NCI-H510A treated with DMSO at 0.1 percent for 48 hours (cell line): ENCODE results near the gene IL34.

Experiments
- DNase-seq: peaks from one replicate; lab custom pipeline; 2025; lab: John Stamatoyannopoulos, UW

The IL34 gene

GRCh38 chr16:70689035-70689969 is 42.9 kb downstream of the IL34 start:
- DNase-seq: peak; percentile 25

DNA sequence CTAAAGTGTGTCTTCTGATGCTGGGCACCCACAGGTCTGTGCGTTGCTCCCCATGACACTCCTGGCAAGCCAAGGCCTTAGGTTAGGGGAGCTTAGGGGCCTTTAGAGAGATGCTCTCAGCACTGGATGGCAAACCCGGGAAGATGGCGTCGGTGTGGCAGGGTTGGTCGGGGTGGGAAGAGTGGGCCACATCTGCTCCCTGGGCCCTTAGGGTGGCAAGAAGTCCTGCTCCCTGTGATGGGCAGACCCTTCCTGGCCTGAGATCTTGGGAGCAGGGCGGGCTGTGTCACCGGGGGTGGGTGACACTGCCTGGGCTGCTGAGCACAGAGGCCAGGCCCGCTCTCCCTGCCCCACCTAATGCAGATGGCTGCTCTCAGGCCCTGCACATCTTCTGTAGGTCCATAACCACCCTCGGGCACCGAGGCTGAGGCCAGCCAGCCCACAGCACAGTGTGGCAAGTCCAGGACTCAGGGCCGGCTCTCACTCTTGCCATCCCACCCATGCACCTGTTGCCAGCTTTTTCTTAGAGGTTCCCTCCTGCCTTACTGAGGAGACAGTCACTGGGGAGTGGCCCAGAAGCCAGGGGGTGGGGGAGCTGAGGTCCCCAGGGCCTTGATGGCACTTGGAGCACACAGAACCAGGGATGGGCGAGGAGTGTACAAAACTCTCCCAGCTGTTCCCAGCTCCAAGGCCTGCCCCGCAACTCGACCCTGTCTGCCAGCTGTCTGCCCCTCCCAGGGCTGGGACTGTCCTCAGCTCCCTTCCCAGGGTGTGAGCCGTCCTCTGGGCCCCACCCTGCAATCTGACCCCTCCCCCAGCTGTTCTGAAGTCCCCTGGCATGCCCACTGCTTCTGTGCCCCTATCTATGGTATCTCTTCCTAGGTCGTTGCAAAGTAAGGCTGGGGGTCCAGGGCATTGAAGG is 43.9 kb downstream of the IL34 start:
- DNase-seq: no peak

DNA sequence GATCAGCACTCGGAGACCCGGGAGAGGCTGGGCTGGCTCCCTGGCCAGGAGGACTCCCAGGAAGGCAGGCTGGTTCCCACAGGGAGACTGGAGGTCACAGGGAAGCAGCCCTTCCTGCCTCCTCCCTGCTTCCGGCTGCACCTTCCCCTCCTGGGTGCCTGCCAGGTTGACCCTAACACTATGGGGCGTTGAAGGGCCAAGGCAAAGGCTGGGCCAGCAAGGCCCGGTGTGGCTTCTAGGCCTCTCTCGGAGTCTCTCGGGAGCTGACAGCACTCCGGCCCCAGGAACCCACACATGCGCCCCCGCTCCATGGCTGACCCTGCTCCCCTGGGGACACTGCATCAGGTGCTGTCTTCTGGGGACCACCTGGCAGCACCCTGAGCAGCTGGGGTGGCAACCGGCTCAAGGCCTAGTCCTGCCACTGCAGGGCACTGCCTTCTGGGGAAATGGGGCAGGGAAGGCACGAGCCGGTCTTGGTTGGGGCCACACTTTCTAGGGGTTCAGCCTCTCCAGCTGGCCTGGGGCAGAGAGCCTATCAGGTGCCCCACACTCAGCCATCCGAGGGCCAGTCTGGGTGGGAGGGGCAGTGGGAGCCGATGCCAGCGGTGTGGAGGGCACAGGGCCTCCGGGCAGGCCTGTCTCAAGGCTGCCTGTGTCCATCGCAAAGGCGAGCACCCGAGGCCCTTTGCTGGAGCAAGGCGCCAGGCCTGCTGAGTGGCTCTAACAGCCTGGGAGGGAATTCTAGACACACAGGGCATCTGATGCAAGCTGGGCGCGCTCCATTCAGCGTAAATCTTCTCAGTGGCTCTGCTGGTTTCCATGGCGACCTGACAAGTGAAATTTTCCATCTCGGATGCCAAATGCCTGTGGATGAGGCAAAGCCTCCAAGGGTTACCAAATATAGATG is 45.1 kb downstream of the IL34 start:
- DNase-seq: no peak

DNA sequence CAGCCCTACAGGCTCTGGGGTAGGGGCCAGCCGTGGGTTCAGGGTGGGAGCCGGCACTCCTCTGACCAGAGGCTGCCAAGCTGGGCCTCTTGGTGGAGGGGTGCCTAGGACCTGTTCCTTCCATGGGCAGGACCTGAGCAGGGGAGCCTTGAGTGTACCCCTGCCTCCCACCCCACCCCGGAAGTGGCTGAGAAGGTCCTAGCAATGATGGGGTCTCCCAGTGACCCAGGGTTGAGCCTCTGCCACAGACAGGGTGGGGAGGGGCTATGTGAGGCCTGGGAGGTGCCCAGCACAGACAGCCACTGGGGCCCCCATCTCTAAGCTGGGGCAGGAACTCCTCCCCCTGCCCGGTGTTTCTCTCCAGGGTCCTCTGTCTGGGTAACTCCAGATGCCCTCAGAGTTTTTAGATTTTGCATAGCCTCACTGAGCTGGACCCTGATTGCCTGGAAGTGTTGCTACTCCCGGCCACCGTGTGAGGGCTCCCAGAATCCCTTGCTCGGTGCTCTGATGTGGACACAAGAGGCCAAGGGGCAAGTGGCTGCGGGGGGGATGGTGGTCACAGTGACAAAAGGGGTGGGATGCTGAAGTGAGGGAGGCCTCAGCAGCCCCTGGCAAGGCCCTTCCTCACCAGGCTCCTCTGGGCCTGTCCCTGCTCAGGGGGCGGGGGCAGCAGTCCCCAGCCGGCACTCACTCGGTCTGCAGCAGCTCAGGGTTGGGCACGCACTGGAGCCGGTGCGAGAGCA is 45.9 kb downstream of the IL34 start:
- no peak for DNase-seq

- DNase-seq: no peak
Measured at GRCh38 chr16:70692873-70693671, 46.7 kb downstream of the IL34 start.

DNA sequence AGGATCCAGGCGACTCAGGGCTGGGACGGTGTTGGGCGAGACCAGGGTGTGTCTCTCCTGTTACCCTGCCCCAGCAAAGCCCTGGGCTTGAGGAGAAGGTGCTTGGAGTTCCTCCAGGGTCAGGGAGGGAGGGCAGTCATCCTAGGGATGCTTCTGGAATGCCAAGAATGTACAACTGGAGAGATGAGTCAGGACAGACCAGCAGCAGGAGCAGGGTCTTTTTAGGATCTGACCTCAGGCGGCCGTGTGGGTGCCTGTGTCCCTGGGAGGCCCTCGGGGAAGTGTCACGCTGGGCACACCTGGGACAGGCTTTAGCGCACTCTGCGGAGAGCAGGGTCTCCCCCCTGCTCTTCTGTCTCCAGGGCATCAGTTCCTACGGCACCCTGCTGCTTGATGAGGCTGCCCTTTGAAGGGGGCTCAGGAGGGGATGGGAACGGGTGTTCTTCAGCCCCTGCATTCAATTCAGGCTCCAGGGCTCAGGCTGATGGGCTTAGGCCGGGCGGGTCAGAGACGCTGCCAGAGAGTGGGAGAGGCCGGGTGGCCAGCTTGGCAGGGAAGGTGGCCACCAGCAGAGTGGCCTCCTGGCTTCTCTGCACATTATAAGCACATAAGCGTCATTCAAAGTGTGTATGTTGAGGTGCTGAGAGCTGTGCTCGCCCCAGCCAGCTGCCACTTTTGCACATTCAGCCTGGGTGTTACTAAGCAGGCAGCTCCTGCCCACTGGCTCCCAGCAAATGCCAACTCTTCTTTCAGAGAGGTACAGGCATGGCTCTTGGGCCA is 47.9 kb downstream of the IL34 start:
- DNase-seq: no peak

DNA sequence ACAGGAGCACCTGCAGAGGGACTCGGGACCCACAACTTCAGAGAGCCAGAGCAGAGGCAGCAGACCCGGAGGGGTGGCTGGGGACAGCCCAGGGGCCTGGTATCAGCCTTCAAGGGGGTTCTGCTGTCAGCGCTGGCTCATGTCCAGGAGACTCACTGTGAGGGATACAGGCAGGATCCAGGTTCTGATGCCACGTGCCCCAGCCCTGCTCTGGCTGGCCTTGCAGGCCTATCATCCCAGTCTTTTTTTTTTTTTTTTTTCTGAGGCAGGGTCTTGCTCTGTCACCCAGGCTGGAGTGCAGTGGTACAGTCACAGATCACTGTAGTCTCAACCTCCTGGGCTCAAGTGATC is 48.5 kb downstream of the IL34 start:
- DNase-seq: no peak

GRCh38 chr16:70695331-70696070 is 49.1 kb downstream of the IL34 start:
- peak; percentile 42 for DNase-seq

- DNase-seq: no peak
Measured at GRCh38 chr16:70696355-70696754, 50.0 kb downstream of the IL34 start.

- no peak for DNase-seq
Measured at GRCh38 chr16:70696952-70697593, 50.7 kb downstream of the IL34 start.

DNA sequence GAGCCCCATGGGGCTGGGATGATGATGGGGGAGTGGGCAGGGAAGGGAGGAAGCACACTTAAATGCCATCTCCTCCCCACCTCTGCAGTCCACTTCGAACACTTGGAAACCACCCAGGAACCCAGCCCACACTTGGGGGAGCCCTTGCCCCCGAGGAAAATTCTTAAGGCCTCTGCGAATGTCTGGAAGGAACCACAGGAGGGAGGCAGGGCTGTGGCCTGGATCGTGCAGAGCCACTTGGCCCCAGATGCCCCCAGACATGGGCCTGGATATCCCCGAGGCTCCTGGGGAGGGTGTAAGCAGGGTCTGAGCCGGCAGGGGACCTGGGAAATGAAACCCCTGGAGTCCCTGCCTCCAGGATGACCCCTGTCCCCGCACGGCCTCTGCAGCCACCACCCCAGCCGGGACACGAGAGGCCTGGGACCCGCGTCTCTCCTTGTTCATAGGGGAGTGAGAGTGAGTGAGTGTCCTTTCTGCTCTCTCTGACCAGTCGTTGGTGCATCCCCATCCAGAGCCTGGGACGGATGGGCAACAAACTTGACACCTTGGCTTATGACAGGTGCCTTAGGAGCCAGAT is 51.3 kb downstream of the IL34 start:
- DNase-seq: no peak

- no peak for DNase-seq
Measured at GRCh38 chr16:70698901-70699300, 52.5 kb downstream of the IL34 start.

DNA sequence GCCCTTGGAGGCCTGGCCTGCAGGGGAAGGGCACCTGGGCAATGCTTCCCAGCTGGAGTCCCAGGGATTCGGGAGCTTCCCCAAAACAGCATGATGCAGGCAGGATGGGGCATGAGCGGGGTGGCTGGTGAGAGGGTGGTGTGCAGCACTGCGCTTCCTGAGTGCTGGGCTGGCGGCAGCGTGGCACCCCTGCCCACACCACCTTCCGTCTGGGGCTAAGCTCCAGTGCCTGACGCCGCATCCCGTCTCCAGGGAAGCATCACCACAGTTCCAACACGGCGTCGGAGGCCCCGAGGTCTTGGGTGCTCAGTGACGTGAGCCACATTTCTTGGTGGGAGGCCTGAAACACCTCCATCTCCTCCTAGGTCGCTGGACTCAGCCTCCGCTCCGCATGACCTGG is 53.3 kb downstream of the IL34 start:
- no peak for DNase-seq

- peak; percentile 38 for DNase-seq
Measured at GRCh38 chr16:70700101-70701020, 54.0 kb downstream of the IL34 start.

DNA sequence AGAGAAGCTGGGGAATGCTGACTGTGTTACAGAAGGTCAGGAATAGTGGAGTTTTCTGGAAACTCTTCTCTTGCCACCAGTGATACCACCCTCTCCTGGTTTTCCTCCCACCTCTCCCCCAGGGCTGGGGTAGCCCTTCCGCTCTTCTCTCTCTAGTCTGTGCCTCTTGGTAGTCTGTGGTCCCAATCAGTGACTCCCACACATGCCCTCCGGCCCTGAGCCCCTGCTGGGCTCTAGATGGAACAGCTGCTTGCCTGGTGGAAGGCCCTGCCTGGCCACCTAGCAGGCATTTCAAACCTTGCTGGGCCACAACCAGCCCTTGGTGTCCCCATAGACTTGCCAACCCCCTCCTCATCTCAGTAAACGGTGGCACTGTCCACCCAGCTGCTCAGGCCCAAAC is 54.7 kb downstream of the IL34 start:
- DNase-seq: no peak

DNA sequence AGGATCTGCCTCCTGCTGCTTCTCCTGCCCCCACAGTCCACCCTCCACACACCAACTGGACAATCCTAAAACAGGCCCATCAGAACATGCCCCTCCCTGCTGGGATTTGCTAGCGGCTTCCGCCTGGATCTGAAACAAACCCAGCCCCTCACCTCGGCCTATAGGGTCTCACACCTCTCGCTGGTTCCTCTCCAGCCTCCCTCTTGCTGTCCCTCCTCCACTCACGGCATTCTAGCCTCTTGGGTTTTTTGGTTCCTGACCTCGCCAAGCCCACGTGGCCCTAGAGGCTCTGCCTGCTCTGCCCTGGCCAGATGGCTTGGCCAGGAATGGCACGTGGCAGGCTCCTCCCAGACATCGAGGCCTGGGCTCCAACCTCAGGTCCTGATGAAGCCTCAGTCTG is 55.2 kb downstream of the IL34 start:
- DNase-seq: no peak

DNA sequence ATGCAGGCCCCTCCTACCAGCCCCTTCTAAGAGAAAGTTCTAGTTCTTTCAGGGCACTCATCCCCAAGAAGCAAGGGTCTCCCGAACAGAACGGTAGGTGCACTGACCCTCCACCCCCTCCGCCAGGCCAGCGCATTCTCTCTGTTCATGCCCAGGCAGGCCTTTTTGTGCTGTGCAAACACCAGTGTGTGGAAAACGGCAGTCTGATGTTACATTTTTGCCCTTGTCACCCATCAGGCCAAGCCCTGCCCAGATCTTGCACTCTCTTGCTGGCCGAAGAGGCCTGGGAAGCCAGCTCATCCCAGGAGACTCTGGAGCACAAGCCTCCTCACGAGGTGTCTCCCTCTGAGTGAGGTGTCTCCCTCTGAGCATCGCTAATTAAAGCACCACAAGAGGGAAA is 55.6 kb downstream of the IL34 start:
- peak; percentile 15 for DNase-seq
